Measurements from ENCODE around the gene ARL4A. TPM values are rescaled to one million over a fixed set of nuclear protein-coding genes. Genes with fewer than 3 reads are reported as not detected.

ARL4A gene
- 42.5 to 45.5 TPM (median 44.9 TPM) in 5 replicates for total RNA-seq (2022; extraction: Qiagen RNA extraction; ENCODE audit: low read depth)

GRCh38 chr7:12686891-12687717, at the start of gene ARL4A:
ARL4A (plus strand) TSS chr7:12687633; CDS start chr7:12688255, 622 bp downstream.

Other genes with a start within 250 kb of the ARL4A start
- gene SCIN, start 116.9 kb upstream of the ARL4A start, total RNA-seq (2022; extraction: Qiagen RNA extraction; ENCODE audit: low read depth), result 0.37 to 0.51 TPM (median 0.43 TPM) in 5 replicates